ENCODE results near the gene BLOC1S1.

Gene BLOC1S1

GRCh38 chr12:55699471-55700055 lies 16.3 kb upstream of the BLOC1S1 start:
- no peak overlapping the region for H3K14ac ChIP-seq (ENCODE audit: low read length)
- no peak overlapping the region for H4K8ac ChIP-seq (ENCODE audit: low read depth, low read length)
- no peak overlapping the region for H2BK120ac ChIP-seq (ENCODE audit: low read depth, low read length)
- H3K4me3 ChIP-seq (ENCODE audit: low read length in 2 of 2) = no peak overlapping the region
- no peak overlapping the region for H2BK5ac ChIP-seq (ENCODE audit: low read length)
- no peak for DNase-seq (ENCODE audit: low spot score)
- H2BK15ac ChIP-seq (ENCODE audit: low read length) = no peak overlapping the region
- H3K9ac ChIP-seq (ENCODE audit: low read depth, low read length, poor library complexity) = no peak overlapping the region
- no peaks in the 10 kb centered on the region for H3K9me3 ChIP-seq (replicated peaks in 1 of 2; ENCODE audit: control insufficient read depth in 2 of 2, insufficient read depth in 1 of 2, low read depth in 1 of 2, low read length in 2 of 2)
- peaks cover 3% of the 10 kb centered on the region for H3K79me1 ChIP-seq (ENCODE audit: low read depth, low read length)
- H3K27me3 ChIP-seq (ENCODE audit: control insufficient read depth in 3 of 3, insufficient read depth in 3 of 3, low read depth in 1 of 3, low read length in 3 of 3) = no peaks in the 10 kb centered on the region
- no peak overlapping the region for H3K27ac ChIP-seq (replicated peaks; ENCODE audit: low read length)
- H3K4me2 ChIP-seq (ENCODE audit: insufficient read depth, low read length, poor library complexity, severe bottlenecking) = no peak overlapping the region
- H3K4me1 ChIP-seq (ENCODE audit: control insufficient read depth in 2 of 2, insufficient read depth in 1 of 2, low read depth in 1 of 2, low read length in 2 of 2) = peaks cover 0 to 1% of the 10 kb centered on the region in 2 donors
- H3K18ac ChIP-seq (ENCODE audit: low read length) = no peak overlapping the region
- no peak overlapping the region for H3K23ac ChIP-seq (ENCODE audit: low read depth, low read length, poor library complexity)
- peaks cover 14 to 30% of the 10 kb centered on the region in 2 donors for H3K36me3 ChIP-seq (replicated peaks in 1 of 2; ENCODE audit: control insufficient read depth in 2 of 2, insufficient read depth in 2 of 2, low read length in 2 of 2)
- no peak overlapping the region for H4K91ac ChIP-seq (ENCODE audit: low read depth, low read length, poor library complexity)
- no peak overlapping the region for H3K4ac ChIP-seq (ENCODE audit: low read length)
- no CpG with 5 or more reads among the region's 5 CpGs for whole genome bisulfite sequencing, 2 donors (ENCODE audit: extremely low coverage in 2 of 2, insufficient read length in 2 of 2, insufficient replicate concordance in 1 of 2)
- no peak overlapping the region for H2AK5ac ChIP-seq (ENCODE audit: low read depth, low read length)
- no peak overlapping the region for H2AFZ ChIP-seq (ENCODE audit: low read length)
- no peak overlapping the region for H2BK12ac ChIP-seq (ENCODE audit: low read length)

- H3K9me3 ChIP-seq (replicated peaks in 1 of 2; ENCODE audit: control insufficient read depth in 2 of 2, insufficient read depth in 1 of 2, low read depth in 1 of 2, low read length in 2 of 2) = no peaks in the 10 kb centered on the region
- H3K27ac ChIP-seq (replicated peaks; ENCODE audit: low read length) = no peak overlapping the region
- no peak overlapping the region for H3K4me2 ChIP-seq (ENCODE audit: insufficient read depth, low read length, poor library complexity, severe bottlenecking)
- no peak for DNase-seq (ENCODE audit: low spot score)
- H3K36me3 ChIP-seq (replicated peaks in 1 of 2; ENCODE audit: control insufficient read depth in 2 of 2, insufficient read depth in 2 of 2, low read length in 2 of 2) = peaks cover 8 to 24% of the 10 kb centered on the region in 2 donors
- H3K4me3 ChIP-seq (ENCODE audit: low read length in 2 of 2) = no peak overlapping the region
- H2BK5ac ChIP-seq (ENCODE audit: low read length) = no peak overlapping the region
- H3K79me1 ChIP-seq (ENCODE audit: low read depth, low read length) = peaks cover 5% of the 10 kb centered on the region
- no peak overlapping the region for H2BK12ac ChIP-seq (ENCODE audit: low read length)
- no peak overlapping the region for H2AFZ ChIP-seq (ENCODE audit: low read length)
- H2BK15ac ChIP-seq (ENCODE audit: low read length) = no peak overlapping the region
- no CpG with 5 or more reads among the region's 21 CpGs for WGBS, 2 donors (ENCODE audit: extremely low coverage in 2 of 2, insufficient read length in 2 of 2, insufficient replicate concordance in 1 of 2)
- H4K91ac ChIP-seq (ENCODE audit: low read depth, low read length, poor library complexity) = no peak overlapping the region
- no peak overlapping the region for H2BK120ac ChIP-seq (ENCODE audit: low read depth, low read length)
- H3K9ac ChIP-seq (ENCODE audit: low read depth, low read length, poor library complexity) = peak overlapping the region; percentile 27
- H3K4me1 ChIP-seq (ENCODE audit: control insufficient read depth in 2 of 2, insufficient read depth in 1 of 2, low read depth in 1 of 2, low read length in 2 of 2) = peaks cover 6% of the 10 kb centered on the region in 2 donors
- H3K23ac ChIP-seq (ENCODE audit: low read depth, low read length, poor library complexity) = peak overlapping the region; percentile 34
- peak overlapping the region; percentile 5 for H2AK5ac ChIP-seq (ENCODE audit: low read depth, low read length)
- H3K27me3 ChIP-seq (ENCODE audit: control insufficient read depth in 3 of 3, insufficient read depth in 3 of 3, low read depth in 1 of 3, low read length in 3 of 3) = no peaks in the 10 kb centered on the region
- H3K14ac ChIP-seq (ENCODE audit: low read length) = no peak overlapping the region
- peak overlapping the region; percentile 84 for H4K8ac ChIP-seq (ENCODE audit: low read depth, low read length)
- H3K18ac ChIP-seq (ENCODE audit: low read length) = no peak overlapping the region
- H3K4ac ChIP-seq (ENCODE audit: low read length) = no peak overlapping the region
These were observed 15.4 kb upstream of the BLOC1S1 start for GRCh38 chr12:55700255-55701018.

- Histone ChIP-seq H3K9ac (ENCODE audit: low read depth, low read length, poor library complexity) (no peak overlapping the region), H2AK5ac (ENCODE audit: low read depth, low read length) (no peak overlapping the region), H2BK15ac (ENCODE audit: low read length) (no peak overlapping the region), H3K79me1 (ENCODE audit: low read depth, low read length) (peaks cover 5% of the 10 kb centered on the region), H3K4me3 (ENCODE audit: low read length in 2 of 2) (no peak overlapping the region), H2BK5ac (ENCODE audit: low read length) (no peak overlapping the region), H3K27ac (replicated peaks; ENCODE audit: low read length) (no peak overlapping the region), H3K36me3 (replicated peaks in 1 of 2; ENCODE audit: control insufficient read depth in 2 of 2, insufficient read depth in 2 of 2, low read length in 2 of 2) (peaks cover 0 to 16% of the 10 kb centered on the region in 2 donors), H4K91ac (ENCODE audit: low read depth, low read length, poor library complexity) (no peak overlapping the region), H3K14ac (ENCODE audit: low read length) (no peak overlapping the region), H2AFZ (ENCODE audit: low read length) (no peak overlapping the region), H3K4ac (ENCODE audit: low read length) (no peak overlapping the region), H4K8ac (ENCODE audit: low read depth, low read length) (no peak overlapping the region), H3K4me1 (ENCODE audit: control insufficient read depth in 2 of 2, insufficient read depth in 1 of 2, low read depth in 1 of 2, low read length in 2 of 2) (peaks cover 11 to 19% of the 10 kb centered on the region in 2 donors), H2BK120ac (ENCODE audit: low read depth, low read length) (no peak overlapping the region), H3K18ac (ENCODE audit: low read length) (no peak overlapping the region), H3K9me3 (replicated peaks in 1 of 2; ENCODE audit: control insufficient read depth in 2 of 2, insufficient read depth in 1 of 2, low read depth in 1 of 2, low read length in 2 of 2) (no peaks in the 10 kb centered on the region), H3K23ac (ENCODE audit: low read depth, low read length, poor library complexity) (no peak overlapping the region), H3K27me3 (ENCODE audit: control insufficient read depth in 3 of 3, insufficient read depth in 3 of 3, low read depth in 1 of 3, low read length in 3 of 3) (peaks cover 0 to 10% (median 0%) of the 10 kb centered on the region in 3 experiments), H3K4me2 (ENCODE audit: insufficient read depth, low read length, poor library complexity, severe bottlenecking) (no peak overlapping the region), H2BK12ac (ENCODE audit: low read length) (no peak overlapping the region)
- no CpG with 5 or more reads among the region's 8 CpGs for WGBS, 2 donors (ENCODE audit: extremely low coverage in 2 of 2, insufficient read length in 2 of 2, insufficient replicate concordance in 1 of 2)
- DNase-seq (ENCODE audit: low spot score) = no peak
These were observed 13.0 kb upstream of the BLOC1S1 start for GRCh38 chr12:55702861-55703260.

- no peak overlapping the region for H3K4me3 ChIP-seq (ENCODE audit: low read length in 2 of 2)
- H3K27ac ChIP-seq (replicated peaks; ENCODE audit: low read length) = no peak overlapping the region
- H3K79me1 ChIP-seq (ENCODE audit: low read depth, low read length) = peaks cover 5% of the 10 kb centered on the region
- H3K4me2 ChIP-seq (ENCODE audit: insufficient read depth, low read length, poor library complexity, severe bottlenecking) = no peak overlapping the region
- H3K9ac ChIP-seq (ENCODE audit: low read depth, low read length, poor library complexity) = no peak overlapping the region
- WGBS, 2 donors (ENCODE audit: extremely low coverage in 2 of 2, insufficient read length in 2 of 2, insufficient replicate concordance in 1 of 2) = no CpG with 5 or more reads among the region's 2 CpGs
- H3K23ac ChIP-seq (ENCODE audit: low read depth, low read length, poor library complexity) = no peak overlapping the region
- no peak overlapping the region for H3K14ac ChIP-seq (ENCODE audit: low read length)
- H3K4me1 ChIP-seq (ENCODE audit: control insufficient read depth in 2 of 2, insufficient read depth in 1 of 2, low read depth in 1 of 2, low read length in 2 of 2) = peaks cover 11 to 20% of the 10 kb centered on the region in 2 donors
- no peak overlapping the region for H2BK15ac ChIP-seq (ENCODE audit: low read length)
- H2AFZ ChIP-seq (ENCODE audit: low read length) = no peak overlapping the region
- H2BK12ac ChIP-seq (ENCODE audit: low read length) = no peak overlapping the region
- no peak for DNase-seq (ENCODE audit: low spot score)
- H3K4ac ChIP-seq (ENCODE audit: low read length) = no peak overlapping the region
- no peak overlapping the region for H2AK5ac ChIP-seq (ENCODE audit: low read depth, low read length)
- H3K18ac ChIP-seq (ENCODE audit: low read length) = no peak overlapping the region
- no peak overlapping the region for H4K91ac ChIP-seq (ENCODE audit: low read depth, low read length, poor library complexity)
- peaks cover 0 to 16% of the 10 kb centered on the region in 2 donors for H3K36me3 ChIP-seq (replicated peaks in 1 of 2; ENCODE audit: control insufficient read depth in 2 of 2, insufficient read depth in 2 of 2, low read length in 2 of 2)
- H4K8ac ChIP-seq (ENCODE audit: low read depth, low read length) = no peak overlapping the region
- no peak overlapping the region for H2BK5ac ChIP-seq (ENCODE audit: low read length)
- no peaks in the 10 kb centered on the region for H3K9me3 ChIP-seq (replicated peaks in 1 of 2; ENCODE audit: control insufficient read depth in 2 of 2, insufficient read depth in 1 of 2, low read depth in 1 of 2, low read length in 2 of 2)
- peaks cover 0 to 10% (median 0%) of the 10 kb centered on the region in 3 experiments for H3K27me3 ChIP-seq (ENCODE audit: control insufficient read depth in 3 of 3, insufficient read depth in 3 of 3, low read depth in 1 of 3, low read length in 3 of 3)
- H2BK120ac ChIP-seq (ENCODE audit: low read depth, low read length) = no peak overlapping the region
These were observed 12.6 kb upstream of the BLOC1S1 start for GRCh38 chr12:55703288-55703687.
